Endothelial cell of umbilical vein (primary cell): ENCODE data around the gene ZNF644. TPM values are rescaled to one million over a fixed set of nuclear protein-coding genes. Genes with fewer than 3 reads are reported as not detected.

Source experiments
- BruUV-seq: library from RNA; stranded (reverse); fragments of 400-500 nt; replicated peaks from 2 replicates; lab custom pipeline; 2021; lab: Mats Ljungman, UMichigan
- CTCF ChIA-PET: fragments of 300-600, 350-600 bp; sonication (Branson Sonifier 250); formaldehyde crosslinking; loops from one replicate; lab custom pipeline; 2021; ENCODE audit warnings: antibody characterized with exemption, inconsistent platforms; lab: Charles Lee
- POLR2A ChIA-PET: fragments of 300-600, 350-600 bp; sonication (Branson Sonifier 250); formaldehyde crosslinking; loops from one replicate; lab custom pipeline; 2021; ENCODE audit warnings: antibody characterized with exemption, inconsistent platforms; lab: Charles Lee
- DNase-seq: peaks from one replicate; pipeline ENCODE4 v3.0.0-alpha.2; 2011; ENCODE audit warnings: low read depth, low spot score
- FAIRE-seq: peaks from 2 replicates; lab custom pipeline; 2011; peaks lifted over from hg19 to GRCh38; lab: Jason Lieb, UNC
- H2AFZ ChIP-seq: 2 replicates; pipeline ENCODE4 v1.6.0; 2012; ENCODE audit warnings: low read depth, low read length, control low read depth, inconsistent platforms
- H3K27ac ChIP-seq: 2 replicates; pipeline ENCODE4 v1.5.1; 2011; ENCODE audit warnings: low read depth, mild to moderate bottlenecking, control low read depth, low read length, moderate library complexity; ENCODE audit not compliant: insufficient read depth
- H3K27me3 ChIP-seq, 2 experiments: 2 replicates each; pipeline versions ENCODE4 v1.6.0 to v1.6.1; 2011; ENCODE audit warnings: low read length in 2 of 2, mixed read lengths in 1 of 2; ENCODE audit not compliant: control insufficient read depth in 2 of 2, insufficient read depth in 2 of 2
- H3K36me3 ChIP-seq, 2 experiments: 2 replicates in 1 of 2; 3 replicates in 1 of 2; pipeline ENCODE4 v1.5.1; 2011; ENCODE audit warnings: low read length in 2 of 2, mild to moderate bottlenecking in 1 of 2, moderate library complexity in 1 of 2; ENCODE audit not compliant: control insufficient read depth in 2 of 2, insufficient read depth in 2 of 2; ENCODE audit errors: extremely low read depth in 1 of 2
- H3K4me1 ChIP-seq: 3 replicates; pipeline ENCODE4 v1.5.1; 2011; ENCODE audit warnings: mild to moderate bottlenecking, low read length; ENCODE audit not compliant: control insufficient read depth, insufficient read depth; ENCODE audit errors: extremely low read depth
- H3K4me2 ChIP-seq: 2 replicates; pipeline ENCODE4 v1.6.1; 2011; ENCODE audit warnings: low read length, control low read depth, mixed read lengths; ENCODE audit not compliant: insufficient read depth
- H3K4me3 ChIP-seq, 3 experiments: fragments of 200-600 bp in 1 of 3; sonication (generic), shearing (Covaris generic) in 1 of 3; replicated peaks in 1 of 3; 2 replicates each; pipeline ENCODE4 v1.5.1; 2011 to 2016; ENCODE audit warnings: control low read depth in 3 of 3, low read length in 3 of 3, mild to moderate bottlenecking in 2 of 3, inconsistent platforms in 1 of 3, low read depth in 1 of 3, moderate library complexity in 1 of 3; ENCODE audit not compliant: insufficient read depth in 1 of 3
- H3K79me2 ChIP-seq: 2 replicates; pipeline ENCODE4 v1.6.0; 2012; ENCODE audit warnings: low read length, inconsistent platforms; ENCODE audit not compliant: control insufficient read depth, insufficient read depth
- H3K9ac ChIP-seq: replicated peaks from 2 replicates; pipeline ENCODE3; 2011; ENCODE audit warnings: low read length, control low read depth; ENCODE audit not compliant: insufficient read depth; ENCODE audit errors: extremely low read depth
- H3K9me1 ChIP-seq: replicated peaks from 3 replicates; pipeline ENCODE4 v1.6.0; 2011; ENCODE audit warnings: mild to moderate bottlenecking, low read length; ENCODE audit not compliant: control insufficient read depth, insufficient read depth; ENCODE audit errors: extremely low read depth
- H3K9me3 ChIP-seq: replicated peaks from 2 replicates; pipeline ENCODE4 v1.5.1; 2012; ENCODE audit warnings: low read length, inconsistent platforms; ENCODE audit not compliant: control insufficient read depth, insufficient read depth
- H4K20me1 ChIP-seq: replicated peaks from 2 replicates; pipeline ENCODE3; 2011; ENCODE audit warnings: mild to moderate bottlenecking, low read length; ENCODE audit not compliant: control insufficient read depth, insufficient read depth; ENCODE audit errors: extremely low read depth
- CTCF ChIP-seq, 2 donors: IDR thresholded peaks; 1 replicate in 1 of 2; 2 replicates in 1 of 2; pipeline ENCODE4 v1.5.1; 2011; ENCODE audit warnings: low read length in 2 of 2, mild to moderate bottlenecking in 2 of 2, moderate library complexity in 2 of 2, control low read depth in 1 of 2, inconsistent platforms in 1 of 2, low read depth in 1 of 2; ENCODE audit not compliant: insufficient read depth in 1 of 2; ENCODE audit errors: extremely low read depth in 1 of 2
- MAX ChIP-seq: IDR thresholded peaks from 2 replicates; pipeline ENCODE4 v1.6.1; 2011; ENCODE audit not compliant: insufficient read depth, insufficient read length
- POLR2A ChIP-seq: IDR thresholded peaks from 2 replicates; pipeline ENCODE4 v1.6.1; 2012; ENCODE audit warnings: low read depth, mild to moderate bottlenecking, control low read depth, low read length
- POLR2AphosphoS5 ChIP-seq: IDR thresholded peaks from 2 replicates; pipeline ENCODE4 v1.6.1; 2012; ENCODE audit warnings: low read depth, mild to moderate bottlenecking, control low read depth, low read length, moderate library complexity; ENCODE audit not compliant: insufficient read depth
- dilution Hi-C: fragments of 300-500 bp; cut with MboI; formaldehyde crosslinking; loops from one replicate; pipeline ENCODE4 v1.15.0; 2019; ENCODE audit warnings: low sequenced_read_pairs; ENCODE audit not compliant: extremely low pct_ligation_motif_present
- intact Hi-C: fragments of 100-400 bp; cut with micrococcal nuclease; formaldehyde crosslinking; loops from one replicate; pipeline ENCODE4 v1.10.0; 2022
- polyA plus RNA-seq, 4 experiments: library from polyadenylated mRNA; depleted of rRNA in 3 of 4; stranded (reverse) in 3 of 4; unstranded in 1 of 4; fragments of >200 nt; gene quantifications; 2 replicates each; pipeline versions ENCODE4 v1.2.1 to v1.2.3, GENCODE V29; 2011 to 2012; ENCODE audit warnings: missing spikeins in 1 of 4
- total RNA-seq: library from RNA; stranded (reverse); gene quantifications from 2 replicates; pipeline ENCODE4 v1.2.3, GENCODE V29; 2021

Gene ZNF644
- total and polyA plus RNA-seq, 2 donors (not counting 3 experiments of a cell fraction or from before 2014, with no cell fraction given), result 7.2 to 47.0 TPM

GRCh38 chr1:90964444-90965035, 57.3 kb downstream of the ZNF644 start:
- Histone ChIP-seq H3K36me3 (no peaks in the 10 kb centered on the region), H3K79me2 (peaks cover 46% of the 10 kb centered on the region), H3K4me3 (no peak overlapping the region), H3K4me1 (peaks cover 3% of the 10 kb centered on the region), H3K27ac (no peak overlapping the region), H3K4me2 (no peak overlapping the region), H3K27me3 (no peaks in the 10 kb centered on the region), H3K9me3 (no peaks in the 10 kb centered on the region), H3K9me1 (no peaks in the 10 kb centered on the region), H3K9ac (no peak overlapping the region), H2AFZ (no peak overlapping the region), H4K20me1 (peaks cover 2% of the 10 kb centered on the region)
- CTCF ChIA-PET, result interaction anchor here (0.6 to 2.9 kb wide), 28 partner anchors 9 to 1181 kb away, joined by 3 to 74 read pairs (median 5); partner anchors contain the start of gene ZNF644
- intact Hi-C loops (loop anchor here (1.0 to 10.0 kb wide), 5 partner anchors 200 to 918 kb away; no protein-coding TSS in a partner anchor), dilution Hi-C loops (no loop called here)
- peak; percentile 45 for DNase-seq
- no peak for FAIRE-seq
- BruUV-seq, result no TSS peak
- TF ChIP-seq MAX, result no peak
- TF ChIP-seq CTCF (IDR thresholded peaks at IDR 0.05; ENCODE audit: extremely low read depth in 1 of 2, insufficient read depth in 1 of 2, low read depth in 1 of 2, low read length in 2 of 2), result peak; percentile 9 to 11
- POLR2A ChIA-PET, result no interaction called here

GRCh38 chr1:90963651-90964050, 58.2 kb downstream of the ZNF644 start:
- Histone ChIP-seq H3K79me2 (peaks cover 43% of the 10 kb centered on the region), H3K4me1 (peaks cover 3% of the 10 kb centered on the region), H4K20me1 (peaks cover 2% of the 10 kb centered on the region), H3K36me3 (no peaks in the 10 kb centered on the region), H3K27me3 (no peaks in the 10 kb centered on the region), H3K9me3 (no peaks in the 10 kb centered on the region), H3K9ac (no peak overlapping the region), H3K4me2 (no peak overlapping the region), H3K9me1 (no peaks in the 10 kb centered on the region), H3K27ac (no peak overlapping the region), H3K4me3 (no peak overlapping the region), H2AFZ (no peak overlapping the region)
- ChIA-PET POLR2A (no interaction called here), CTCF (interaction anchor here (1.0 to 2.9 kb wide), 11 partner anchors 8 to 849 kb away, joined by 3 to 74 read pairs (median 5); no protein-coding TSS in a partner anchor)
- TF ChIP-seq CTCF (IDR thresholded peaks at IDR 0.05; ENCODE audit: extremely low read depth in 1 of 2, insufficient read depth in 1 of 2, low read depth in 1 of 2, low read length in 2 of 2) (no peak), POLR2A (no peak), POLR2AphosphoS5 (no peak)
- peak; percentile 28 for DNase-seq
- no peak for FAIRE-seq
- BruUV-seq, result no TSS peak
- intact Hi-C loops (loop anchor here (1.0 to 10.0 kb wide), 5 partner anchors 201 to 917 kb away; no protein-coding TSS in a partner anchor), dilution Hi-C loops (no loop called here)
